Measurements from ENCODE around the gene SOX4.
A peak's percentile ranks its signal among the peaks of the same experiment; 100 is the strongest.

Gene SOX4

GRCh38 chr6:21594416-21595281, 1.1 kb downstream of the SOX4 start:
- DNase-seq, result no peak

GRCh38 chr6:21595285-21596144, 2.0 kb downstream of the SOX4 start:
- no peak for DNase-seq

GRCh38 chr6:21596145-21596948, 2.8 kb downstream of the SOX4 start:
- DNase-seq, result no peak

- no peak for DNase-seq
Measured at GRCh38 chr6:21596949-21597682, 3.6 kb downstream of the SOX4 start.

- no peak for DNase-seq
Measured at GRCh38 chr6:21597801-21598673, 4.5 kb downstream of the SOX4 start.

- DNase-seq, result no peak
Measured at GRCh38 chr6:21598674-21599023, 5.1 kb downstream of the SOX4 start.

- no peak for DNase-seq
Measured at GRCh38 chr6:21599051-21599696, 5.6 kb downstream of the SOX4 start.

- no peak for DNase-seq
Measured at GRCh38 chr6:21601339-21601923, 7.9 kb downstream of the SOX4 start.

- DNase-seq, result no peak
Measured at GRCh38 chr6:21601932-21602390, 8.4 kb downstream of the SOX4 start.

GRCh38 chr6:21603082-21603952, 9.8 kb downstream of the SOX4 start:
- DNase-seq, result peak; percentile 43 to 44

- DNase-seq, result no peak
Measured at GRCh38 chr6:21604081-21604480, 10.5 kb downstream of the SOX4 start.

GRCh38 chr6:21605166-21605565, 11.6 kb downstream of the SOX4 start:
- no peak for DNase-seq

- DNase-seq, result no peak
Measured at GRCh38 chr6:21608601-21609000, 15.1 kb downstream of the SOX4 start.

- no peak for DNase-seq
Measured at GRCh38 chr6:21609881-21610329, 16.4 kb downstream of the SOX4 start.

GRCh38 chr6:21610341-21610740, 16.8 kb downstream of the SOX4 start:
- no peak for DNase-seq

GRCh38 chr6:21611485-21611884, 17.9 kb downstream of the SOX4 start:
- DNase-seq, result no peak

- no peak for DNase-seq
Measured at GRCh38 chr6:21612067-21612745, 18.7 kb downstream of the SOX4 start.

- no peak for DNase-seq
Measured at GRCh38 chr6:21613809-21614208, 20.3 kb downstream of the SOX4 start.

GRCh38 chr6:21614226-21614625, 20.7 kb downstream of the SOX4 start:
- no peak for DNase-seq

Data from NCI-H1930 (cell line).